B cell (primary cell): Measurements from ENCODE around the gene BABAM1. TPM values are rescaled to one million over a fixed set of nuclear protein-coding genes. Genes with fewer than 3 reads are reported as not detected.
A peak's percentile ranks its signal among the peaks of the same experiment; 100 is the strongest.

Experiments
- ATAC-seq: fragments of 200-7000 bp; cut with Tn5 transposase; one replicate; pipeline ENCODE4 v1.10.0; 2021; ENCODE audit warnings: low read depth, mild to moderate bottlenecking, moderate number of reproducible peaks, moderate library complexity
- CTCF ChIA-PET: fragments of 350-600 bp; sonication (Branson Sonifier 250); formaldehyde crosslinking; loops from one replicate; lab custom pipeline; 2021; ENCODE audit warnings: antibody characterized with exemption, inconsistent platforms; lab: Charles Lee
- POLR2A ChIA-PET: fragments of 350-600 bp; sonication (Branson Sonifier 250); formaldehyde crosslinking; loops from one replicate; lab custom pipeline; 2021; ENCODE audit warnings: antibody characterized with exemption; lab: Charles Lee
- DNase-seq: peaks from one replicate; pipeline ENCODE4 v3.0.0; 2013
- H2AFZ ChIP-seq: 2 replicates; pipeline ENCODE4 v1.6.1; 2012; ENCODE audit warnings: mild to moderate bottlenecking, low read depth, low read length; ENCODE audit not compliant: insufficient read depth, poor library complexity, severe bottlenecking
- H3K27ac ChIP-seq, 2 donors: 1 replicate in 1 of 2; 2 replicates in 1 of 2; pipeline ENCODE4 v1.5.1; 2012 to 2013; ENCODE audit warnings: low read length in 2 of 2, mild to moderate bottlenecking in 2 of 2, moderate library complexity in 1 of 2
- H3K27me3 ChIP-seq, 4 experiments: fragments of 200-600 bp in 1 of 4; sonication (generic) in 1 of 4; replicated peaks in 1 of 4; 1 replicate in 2 of 4; 2 replicates in 2 of 4; pipeline versions ENCODE4 v1.6.1 to v1.7.0; 2013 to 2016; ENCODE audit warnings: low read length in 3 of 4, mild to moderate bottlenecking in 2 of 4, mixed read lengths in 1 of 4, moderate library complexity in 1 of 4; ENCODE audit not compliant: insufficient read depth in 4 of 4, control insufficient read depth in 3 of 4; ENCODE audit errors: control extremely low read depth in 1 of 4
- H3K36me3 ChIP-seq, 2 experiments: replicated peaks in 1 of 2; 1 replicate in 1 of 2; 2 replicates in 1 of 2; pipeline versions ENCODE4 v1.6.1 to v1.7.1; 2013; ENCODE audit warnings: low read length in 1 of 2; ENCODE audit not compliant: insufficient read depth in 2 of 2, control insufficient read depth in 1 of 2; ENCODE audit errors: control extremely low read depth in 1 of 2, extremely low read depth in 1 of 2
- H3K4me1 ChIP-seq, 2 donors: fragments of 200-600 bp in 1 of 2; sonication (generic) in 1 of 2; 1 replicate in 1 of 2; 2 replicates in 1 of 2; pipeline versions ENCODE4 v1.5.1 to v1.6.1; 2013 to 2017; ENCODE audit warnings: low read length in 2 of 2; ENCODE audit not compliant: control insufficient read depth in 2 of 2, insufficient read depth in 2 of 2
- H3K4me2 ChIP-seq: replicated peaks from 2 replicates; pipeline ENCODE3; 2012; ENCODE audit warnings: mild to moderate bottlenecking, low read depth, low read length; ENCODE audit not compliant: poor library complexity, severe bottlenecking
- H3K4me3 ChIP-seq, 5 experiments: fragments of 200-600 bp in 1 of 5; sonication (generic) in 1 of 5; 1 replicate in 3 of 5; 2 replicates in 2 of 5; pipeline versions ENCODE4 v1.5.1 to v1.7.0; 2011 to 2016; ENCODE audit warnings: low read length in 4 of 5, mild to moderate bottlenecking in 4 of 5, low read depth in 2 of 5, control low read depth in 1 of 5, moderate library complexity in 1 of 5; ENCODE audit not compliant: insufficient read depth in 1 of 5; ENCODE audit errors: control extremely low read depth in 1 of 5, extremely low read depth in 1 of 5
- H3K79me2 ChIP-seq: fragments of 200-600 bp; sonication (generic); one replicate; pipeline ENCODE4 v1.6.0; 2016; ENCODE audit warnings: low read length; ENCODE audit not compliant: control insufficient read depth, insufficient read depth
- H3K9ac ChIP-seq: fragments of 200-600 bp; sonication (generic); 2 replicates; pipeline ENCODE4 v1.6.1; 2017; ENCODE audit warnings: mild to moderate bottlenecking, low read length, moderate library complexity
- H3K9me3 ChIP-seq, 3 donors: one replicate each; pipeline versions ENCODE4 v1.6.1 to v1.7.1; 2013; ENCODE audit warnings: low read length in 2 of 3; ENCODE audit not compliant: control insufficient read depth in 2 of 3, insufficient read depth in 1 of 3; ENCODE audit errors: control extremely low read depth in 1 of 3
- H4K20me1 ChIP-seq: 2 replicates; pipeline ENCODE4 v1.6.0; 2012; ENCODE audit warnings: mild to moderate bottlenecking, low read length; ENCODE audit not compliant: insufficient read depth, control insufficient read depth, poor library complexity, severe bottlenecking
- H3K27ac Mint-ChIP-seq: one replicate; pipeline ENCODE4 v1.8.0; 2021; ENCODE audit warnings: mixed read lengths
- H3K27me3 Mint-ChIP-seq: one replicate; pipeline ENCODE4 v1.8.0; 2021; ENCODE audit warnings: mixed read lengths
- H3K4me1 Mint-ChIP-seq: one replicate; pipeline ENCODE4 v1.8.0; 2021; ENCODE audit warnings: mixed read lengths
- H3K4me3 Mint-ChIP-seq: one replicate; pipeline ENCODE4 v1.8.0; 2021; ENCODE audit warnings: mixed read lengths
- H3K9me3 Mint-ChIP-seq: one replicate; pipeline ENCODE4 v1.8.0; 2022; ENCODE audit warnings: mixed read lengths; ENCODE audit not compliant: insufficient read depth
- EZH2 ChIP-seq: IDR thresholded peaks from 2 replicates; pipeline ENCODE4 v1.6.1; 2012; ENCODE audit warnings: borderline replicate concordance, low read depth, mild to moderate bottlenecking, moderate library complexity, low read length; ENCODE audit not compliant: insufficient read depth, poor library complexity, severe bottlenecking
- WGBS: methylation state at CpG from one replicate; pipeline ENCODE4 v1.1.5; 2013; ENCODE audit warnings: missing lambda C conversion rate; ENCODE audit not compliant: insufficient coverage; 5-methylcytosine and 5-hydroxymethylcytosine counted together
- intact Hi-C: fragments of 100-400 bp; cut with micrococcal nuclease; formaldehyde crosslinking; loops from one replicate; pipeline ENCODE4 v1.10.0; 2022
- polyA plus RNA-seq: library from polyadenylated mRNA; depleted of rRNA; stranded (reverse); fragments of >200 nt; gene quantifications from 2 replicates; pipeline ENCODE4 v1.2.3, GENCODE V29; 2012
- total RNA-seq, 2 donors: library from RNA; stranded (reverse); fragments of 120-200 nt in 1 of 2; gene quantifications; 1 replicate in 1 of 2; 2 replicates in 1 of 2; pipeline versions ENCODE4 v1.2.3 to v1.2.4, GENCODE V29; 2013 to 2022
- TF ChIP-seq, protein P1 (sequence below): fragments of 200-600 bp; IDR thresholded peaks from one replicate; pipeline ENCODE4 v1.8.0; 2022; ENCODE audit warnings: antibody characterized with exemption, mild to moderate bottlenecking

Gene BABAM1
- total and polyA plus RNA-seq, 2 donors (not counting 1 experiment from before 2014, with no cell fraction given) = 105 to 129 TPM

DNA sequence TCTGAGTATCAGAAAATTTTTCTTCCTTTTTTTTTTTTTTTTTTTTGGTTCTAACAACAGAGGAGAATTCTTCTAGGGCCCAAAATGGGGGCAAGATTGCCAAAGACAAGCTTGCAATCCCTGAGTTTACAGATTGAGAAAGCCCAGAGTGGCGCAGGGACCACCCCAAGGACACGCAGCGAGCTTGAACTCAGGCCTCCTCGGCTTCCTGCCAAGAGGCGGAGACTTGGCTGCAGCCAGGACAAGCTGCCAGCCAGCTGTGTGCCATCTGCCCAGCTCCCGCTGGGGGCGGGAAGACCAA lies 37.9 kb downstream of the BABAM1 start:
- ChIA-PET POLR2A (interaction anchor here (0.6 to 1.5 kb wide), 16 partner anchors 13 to 1356 kb away, joined by 3 to 12 read pairs (median 7); partner anchors contain the start of genes BABAM1 and USE1), CTCF (interaction anchor here (0.6 to 2.9 kb wide), 18 partner anchors 11 to 234 kb away, joined by 3 to 18 read pairs (median 4); partner anchors contain the start of genes ANKLE1, ANO8, BABAM1 and USE1)
- ATAC-seq (no peak), DNase-seq (no peak)
- Histone ChIP-seq H2AFZ (peak overlapping the region; percentile 83), H3K4me1 (peaks cover 33 to 51% of the 10 kb centered on the region in 2 donors), H3K79me2 (peaks cover 44% of the 10 kb centered on the region), H3K4me2 (peak overlapping the region; percentile 96), H4K20me1 (peaks cover 8% of the 10 kb centered on the region), H3K36me3 (no peaks in the 10 kb centered on the region), H3K9ac (no peak overlapping the region), H3K27ac (peak overlapping the region; percentile 37 to 57), H3K9me3 (no peaks in the 10 kb centered on the region), H3K4me3 (peak overlapping the region in 3 of 5 experiments; percentile 6 to 38 (median 20)), H3K27me3 (no peaks in the 10 kb centered on the region)
- WGBS = 5% methylated on average over 7 of the region's 7 CpGs
- peak overlapping the region; percentile 90 for H3K27ac Mint-ChIP-seq
- TF ChIP-seq EZH2 = no peak
- H3K27me3 Mint-ChIP-seq = no peaks in the 10 kb centered on the region
- peaks cover 50% of the 10 kb centered on the region for H3K4me1 Mint-ChIP-seq
- H3K9me3 Mint-ChIP-seq = no peaks in the 10 kb centered on the region
- intact Hi-C loops = loop anchor here (1.0 to 10.0 kb wide), 9 partner anchors 13 to 718 kb away; partner anchors contain the start of genes BABAM1, HAUS8, MYO9B and OCEL1
- H3K4me3 Mint-ChIP-seq = peak overlapping the region; percentile 91

DNA sequence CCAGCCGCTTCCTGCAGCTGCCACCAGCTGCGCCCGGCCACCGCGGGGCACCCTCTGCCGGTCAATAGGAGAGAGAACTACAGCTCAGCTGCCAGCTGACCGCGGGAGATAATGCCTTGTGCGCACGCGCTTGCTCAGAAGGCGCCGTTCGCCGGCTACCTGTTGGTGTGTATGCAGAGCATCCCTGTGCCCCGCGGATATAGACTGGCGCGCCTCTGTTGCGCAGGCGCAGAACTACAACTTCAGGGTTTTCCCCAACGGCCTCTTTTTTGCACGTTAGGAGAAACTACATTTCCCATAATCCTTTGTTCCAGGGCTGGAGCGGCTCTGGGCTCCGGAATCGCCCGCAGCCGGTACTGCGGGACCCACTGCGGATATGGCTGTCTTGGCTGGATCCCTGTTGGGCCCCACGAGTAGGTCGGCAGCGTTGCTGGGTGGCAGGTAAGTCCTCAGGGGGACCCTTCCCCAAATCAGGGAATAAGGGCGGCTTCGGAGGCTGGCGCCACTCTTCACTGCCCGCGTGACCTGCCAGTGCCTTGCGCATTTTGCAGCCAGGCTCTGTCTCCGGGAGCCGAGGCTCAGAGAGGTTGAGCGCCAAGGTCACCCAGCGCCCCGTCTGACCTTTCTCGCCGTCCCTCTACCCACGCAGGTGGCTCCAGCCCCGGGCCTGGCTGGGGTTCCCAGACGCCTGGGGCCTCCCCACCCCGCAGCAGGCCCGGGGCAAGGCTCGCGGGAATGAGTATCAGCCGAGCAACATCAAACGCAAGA lies 38.5 kb downstream of the BABAM1 start, which contains the start of gene MRPL34:
Gene MRPL34 (plus strand): TSS at position 356 of the 768 bp plus-strand sequence. CDS start 21 bp downstream, at position 377.
- peak within 1 kb of the TSS; percentile 96 for H3K4me2 ChIP-seq
- H3K79me2 ChIP-seq = peaks cover 50% of the 10 kb centered on the region
- H3K9me3 Mint-ChIP-seq = no peaks in the 10 kb centered on the region
- intact Hi-C loops = loop anchor here (1.0 to 10.0 kb wide), 9 partner anchors 13 to 718 kb away; partner anchors contain the start of genes BABAM1, HAUS8, MYO9B and OCEL1
- no peaks in the 10 kb centered on the region for H3K27me3 Mint-ChIP-seq
- H3K4me1 Mint-ChIP-seq = peaks cover 56% of the 10 kb centered on the region
- 0% methylated on average over 55 of the region's 55 CpGs for WGBS
- H3K4me3 ChIP-seq = peak within 1 kb of the TSS; percentile 49 to 74 (median 73)
- H3K9me3 ChIP-seq = no peaks in the 10 kb centered on the region
- ChIA-PET CTCF (interaction anchor here (0.6 to 2.9 kb wide), 21 partner anchors 11 to 858 kb away, joined by 3 to 18 read pairs (median 4); partner anchors contain the start of genes ANKLE1, ANO8, BABAM1 and USE1), POLR2A (interaction anchor here (0.6 to 1.5 kb wide), 17 partner anchors 14 to 1355 kb away, joined by 3 to 12 read pairs (median 6); partner anchors contain the start of genes ANO8, BABAM1 and USE1)
- peaks cover 13% of the 10 kb centered on the region for H4K20me1 ChIP-seq
- H3K4me3 Mint-ChIP-seq = peak within 1 kb of the TSS; percentile 91
- peaks cover 38 to 56% of the 10 kb centered on the region in 2 donors for H3K4me1 ChIP-seq
- peak within 1 kb of the TSS; percentile 70 to 71 for H3K27ac ChIP-seq
- H3K27me3 ChIP-seq = no peaks in the 10 kb centered on the region
- TF ChIP-seq, protein P1, sequence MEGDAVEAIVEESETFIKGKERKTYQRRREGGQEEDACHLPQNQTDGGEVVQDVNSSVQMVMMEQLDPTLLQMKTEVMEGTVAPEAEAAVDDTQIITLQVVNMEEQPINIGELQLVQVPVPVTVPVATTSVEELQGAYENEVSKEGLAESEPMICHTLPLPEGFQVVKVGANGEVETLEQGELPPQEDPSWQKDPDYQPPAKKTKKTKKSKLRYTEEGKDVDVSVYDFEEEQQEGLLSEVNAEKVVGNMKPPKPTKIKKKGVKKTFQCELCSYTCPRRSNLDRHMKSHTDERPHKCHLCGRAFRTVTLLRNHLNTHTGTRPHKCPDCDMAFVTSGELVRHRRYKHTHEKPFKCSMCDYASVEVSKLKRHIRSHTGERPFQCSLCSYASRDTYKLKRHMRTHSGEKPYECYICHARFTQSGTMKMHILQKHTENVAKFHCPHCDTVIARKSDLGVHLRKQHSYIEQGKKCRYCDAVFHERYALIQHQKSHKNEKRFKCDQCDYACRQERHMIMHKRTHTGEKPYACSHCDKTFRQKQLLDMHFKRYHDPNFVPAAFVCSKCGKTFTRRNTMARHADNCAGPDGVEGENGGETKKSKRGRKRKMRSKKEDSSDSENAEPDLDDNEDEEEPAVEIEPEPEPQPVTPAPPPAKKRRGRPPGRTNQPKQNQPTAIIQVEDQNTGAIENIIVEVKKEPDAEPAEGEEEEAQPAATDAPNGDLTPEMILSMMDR = peak; percentile 76
- TF ChIP-seq EZH2 = no peak
- H3K36me3 ChIP-seq = no peaks in the 10 kb centered on the region
- H3K27ac Mint-ChIP-seq = peak within 1 kb of the TSS; percentile 90
- peak within 1 kb of the TSS; percentile 83 for H2AFZ ChIP-seq
- H3K9ac ChIP-seq = peak within 1 kb of the TSS; percentile 72
- ATAC-seq = peak; percentile 69
- DNase-seq = peak; percentile 100
